Measurements from ENCODE around the gene MUSTN1. TPM values are rescaled to one million over a fixed set of nuclear protein-coding genes. Genes with fewer than 3 reads are reported as not detected.
A peak's percentile ranks its signal among the peaks of the same experiment; 100 is the strongest.

The MUSTN1 gene
- total RNA-seq, 1 donor from 2014 or later: 6.9 TPM

- peak; percentile 43 for DNase-seq (ENCODE audit: low spot score)
- Mint-ChIP-seq H3K27ac (ENCODE audit: unreplicated experiment) (no peak overlapping the region), H3K27me3 (ENCODE audit: low read depth) (peaks cover 25% of the 10 kb centered on the region), H3K4me3 (ENCODE audit: unreplicated experiment) (no peak overlapping the region), H3K36me3 (ENCODE audit: low read depth) (no peaks in the 10 kb centered on the region), H3K9me3 (ENCODE audit: low read depth) (no peaks in the 10 kb centered on the region), H3K4me1 (ENCODE audit: low read depth) (no peaks in the 10 kb centered on the region)
- TF ChIP-seq CTCF (IDR thresholded peaks at IDR 0.05): no peak
Observed at GRCh38 chr3:52784931-52785590, 49.8 kb downstream of the MUSTN1 start.

GRCh38 chr3:52784021-52784621 lies 50.7 kb downstream of the MUSTN1 start:
- DNase-seq (ENCODE audit: low spot score): peak; percentile 78
- Mint-ChIP-seq H3K36me3 (ENCODE audit: low read depth) (no peaks in the 10 kb centered on the region), H3K4me3 (ENCODE audit: unreplicated experiment) (no peak overlapping the region), H3K4me1 (ENCODE audit: low read depth) (no peaks in the 10 kb centered on the region), H3K27me3 (ENCODE audit: low read depth) (peaks cover 25% of the 10 kb centered on the region), H3K9me3 (ENCODE audit: low read depth) (no peaks in the 10 kb centered on the region), H3K27ac (ENCODE audit: unreplicated experiment) (no peak overlapping the region)
- no peak for TF ChIP-seq CTCF (IDR thresholded peaks at IDR 0.05)

GRCh38 chr3:52783211-52783555 lies 51.6 kb downstream of the MUSTN1 start:
- H3K27ac Mint-ChIP-seq (ENCODE audit: unreplicated experiment): no peak overlapping the region
- no peaks in the 10 kb centered on the region for H3K36me3 Mint-ChIP-seq (ENCODE audit: low read depth)
- peak; percentile 46 for TF ChIP-seq CTCF (IDR thresholded peaks at IDR 0.05)
- H3K27me3 Mint-ChIP-seq (ENCODE audit: low read depth): peaks cover 25% of the 10 kb centered on the region
- no peaks in the 10 kb centered on the region for H3K4me1 Mint-ChIP-seq (ENCODE audit: low read depth)
- H3K4me3 Mint-ChIP-seq (ENCODE audit: unreplicated experiment): no peak overlapping the region
- DNase-seq (ENCODE audit: low spot score): no peak
- no peaks in the 10 kb centered on the region for H3K9me3 Mint-ChIP-seq (ENCODE audit: low read depth)

Small RNAs within 50 kb of the gene (microRNA-seq; reads per million reads assigned to microRNA genes)
- gene MIR8064 (ENCODE audit: borderline number of aligned reads): not detected

Other genes starting within 250 kb of the MUSTN1 start
- gene PBRM1, start 149.1 kb downstream of the MUSTN1 start, total RNA-seq: 66.1 to 76.0 TPM (median 69.0 TPM) in 3 replicates
- gene GNL3, start 149.0 kb downstream of the MUSTN1 start, total RNA-seq: 61.5 to 91.9 TPM (median 66.4 TPM) in 3 replicates
- gene GLT8D1, start 129.2 kb downstream of the MUSTN1 start, total RNA-seq: 90.7 to 124 TPM (median 91.2 TPM) in 3 replicates
- 106 to 135 TPM (median 110 TPM) in 3 replicates for gene SPCS1, start 128.9 kb downstream of the MUSTN1 start, total RNA-seq
- gene NEK4, start 64.1 kb downstream of the MUSTN1 start, total RNA-seq: 11.3 to 15.6 TPM (median 11.6 TPM) in 3 replicates
- not detected in 3 replicates for gene ITIH1, start 57.4 kb downstream of the MUSTN1 start, total RNA-seq
- 3.5 to 17.8 TPM (median 16.9 TPM) in 3 replicates for gene ITIH3, start 40.2 kb downstream of the MUSTN1 start, total RNA-seq
- gene ITIH4, start 4.3 kb downstream of the MUSTN1 start, total RNA-seq: 5.2 to 8.3 TPM (median 6.3 TPM) in 3 replicates
- gene STIMATE, start 62.5 kb upstream of the MUSTN1 start, total RNA-seq: 18.7 to 19.0 TPM (median 18.9 TPM) in 3 replicates
- 8.4 to 9.0 TPM (median 8.4 TPM) in 3 replicates for gene SFMBT1, start 211.1 kb upstream of the MUSTN1 start, total RNA-seq